HG02642 (cell line): Measurements from ENCODE around the gene RPTOR.
"Not testable (repeated sequence)": the region's sequence is repeated elsewhere in the genome, so short reads cannot be mapped to it uniquely, and the experiment has no call there.

Experiments used
- ATAC-seq: cut with Tn5 transposase; IDR thresholded peaks from one replicate; pipeline ENCODE4 v1.9.1; 2021; ENCODE audit warnings: mild to moderate bottlenecking; ENCODE audit not compliant: unreplicated experiment, poor library complexity

The RPTOR gene

DNA sequence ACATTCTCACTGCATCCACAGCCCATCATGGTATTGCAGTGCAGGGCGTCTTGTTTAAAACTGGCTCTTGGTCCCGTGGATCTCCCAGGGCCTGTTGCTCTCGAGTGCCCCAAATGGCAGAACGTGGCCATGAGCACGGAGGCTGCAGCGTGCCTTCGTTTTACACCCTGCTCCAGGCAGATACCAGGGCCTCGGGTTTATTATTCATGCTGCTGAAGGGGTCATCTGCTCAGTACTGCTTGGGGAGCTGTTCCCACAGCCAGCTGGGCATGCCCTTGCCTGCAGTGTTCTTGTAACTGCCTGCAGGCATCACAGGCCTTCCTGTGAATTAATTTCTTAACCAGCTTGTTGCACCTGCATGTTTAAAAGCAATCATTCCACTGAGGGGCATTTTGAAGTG lies 317.3 kb downstream of the RPTOR start:
- ATAC-seq, result no peak

DNA sequence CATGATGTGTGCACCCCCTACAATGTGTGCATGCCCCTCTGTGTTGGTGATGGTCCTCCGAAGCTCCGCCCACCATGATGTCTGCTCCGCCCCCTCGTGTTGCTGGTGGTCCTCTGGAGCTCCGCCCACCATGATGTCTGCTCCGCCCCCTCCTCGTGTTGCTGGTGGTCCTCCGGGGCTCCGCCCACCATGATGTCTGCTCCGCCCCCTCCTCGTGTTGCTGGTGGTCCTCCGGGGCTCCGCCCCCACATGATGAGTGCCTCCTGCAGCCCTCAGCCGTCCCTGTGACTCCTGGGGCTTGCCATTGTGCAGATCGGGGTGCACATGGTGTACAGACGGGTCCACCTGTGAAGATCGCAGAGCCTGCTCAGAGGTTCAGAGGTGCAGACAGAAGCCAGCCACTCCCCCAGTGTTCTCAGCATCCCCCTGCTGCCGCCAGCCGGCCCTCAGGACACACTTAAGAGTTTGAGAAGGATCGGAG lies 317.9 kb downstream of the RPTOR start:
- no peak for ATAC-seq

DNA sequence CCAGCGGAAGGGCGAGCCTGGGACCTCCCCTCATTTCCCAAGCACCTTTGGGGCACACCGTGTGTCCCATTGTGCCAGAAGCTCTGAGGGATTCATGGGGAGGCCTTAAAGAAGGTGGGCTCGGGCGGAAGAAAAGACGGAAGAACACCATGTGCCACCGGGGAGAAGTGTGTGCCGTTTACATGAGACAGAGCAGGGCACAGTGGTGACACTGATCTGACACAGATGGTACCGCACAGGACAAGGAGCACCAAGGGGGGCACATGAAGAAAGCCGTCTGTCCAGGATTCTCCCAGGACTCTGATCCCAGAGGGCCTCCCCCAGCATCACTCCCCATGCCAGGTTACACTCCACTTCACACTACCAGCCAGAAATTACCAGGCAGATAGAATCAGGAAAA lies 318.3 kb downstream of the RPTOR start:
- ATAC-seq, result no peak

DNA sequence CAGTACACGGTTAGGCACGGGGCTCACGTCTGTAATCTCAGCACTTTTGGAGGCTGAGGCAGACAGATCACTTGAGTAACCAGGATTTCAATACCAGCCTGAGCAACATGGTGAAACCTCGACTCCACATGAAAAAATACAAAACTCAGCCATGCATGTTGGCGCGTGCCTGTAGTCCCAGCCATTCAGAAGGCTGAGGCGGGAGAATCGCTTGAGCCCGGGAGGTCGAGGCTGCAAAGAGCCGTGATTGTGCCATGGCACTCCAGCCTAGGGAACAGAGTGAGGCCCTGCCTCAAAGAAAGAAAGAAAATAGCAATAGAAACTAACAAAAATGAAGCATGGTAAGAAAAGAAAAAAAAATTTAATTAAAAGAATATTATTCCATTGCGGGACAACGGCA lies 319.0 kb downstream of the RPTOR start:
- ATAC-seq, result no peak

DNA sequence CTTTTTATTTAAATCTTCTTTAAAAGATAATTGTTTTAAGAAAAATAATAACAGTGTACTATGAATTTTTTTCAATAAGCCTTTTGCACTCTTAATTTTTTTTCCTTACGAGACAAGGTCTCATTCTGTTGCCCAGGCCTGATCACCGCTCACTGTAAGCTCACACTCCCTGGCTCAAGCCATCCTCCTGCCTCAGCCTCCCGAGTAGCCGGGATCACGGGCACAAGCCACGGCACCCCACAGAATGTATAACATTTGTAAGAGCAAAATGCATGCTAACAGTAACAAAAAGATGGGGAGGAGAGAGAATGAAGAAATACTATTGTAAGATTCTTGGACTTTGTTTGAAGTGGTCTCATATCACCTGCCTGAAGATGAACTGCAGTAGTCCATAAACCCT lies 320.1 kb downstream of the RPTOR start:
- no peak for ATAC-seq

DNA sequence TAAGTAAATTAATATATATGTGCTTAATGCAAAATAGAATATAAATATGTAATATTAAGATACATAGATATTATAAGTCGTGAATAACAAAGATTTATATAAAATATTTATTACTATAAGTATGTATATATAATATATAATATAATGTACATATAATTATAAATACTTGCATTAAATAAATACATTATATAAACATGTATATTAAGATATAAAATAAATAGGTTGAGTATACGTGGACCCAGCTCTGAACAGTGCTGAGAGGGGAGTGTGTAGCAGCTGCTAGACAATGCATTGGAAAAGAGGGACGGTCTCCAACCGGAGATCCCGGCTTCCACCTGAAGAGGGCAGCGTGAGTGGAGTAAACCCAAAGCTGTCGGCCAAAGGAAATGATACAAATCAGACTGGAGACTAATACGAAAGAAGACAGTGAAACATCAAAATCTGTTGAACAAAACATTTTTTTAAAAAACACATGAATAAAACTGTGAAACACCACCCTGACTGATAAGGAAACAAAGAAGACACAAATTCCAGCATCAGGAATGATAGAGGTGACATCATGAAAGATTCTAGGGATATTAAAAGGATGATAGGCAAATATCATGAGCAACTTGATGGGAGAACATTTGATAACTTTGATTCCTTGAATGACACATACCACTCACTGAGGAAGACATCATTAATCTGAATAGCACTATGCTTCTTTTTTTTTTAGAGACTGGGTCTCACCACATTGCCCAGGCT lies 321.6 kb downstream of the RPTOR start:
- no peak for ATAC-seq

DNA sequence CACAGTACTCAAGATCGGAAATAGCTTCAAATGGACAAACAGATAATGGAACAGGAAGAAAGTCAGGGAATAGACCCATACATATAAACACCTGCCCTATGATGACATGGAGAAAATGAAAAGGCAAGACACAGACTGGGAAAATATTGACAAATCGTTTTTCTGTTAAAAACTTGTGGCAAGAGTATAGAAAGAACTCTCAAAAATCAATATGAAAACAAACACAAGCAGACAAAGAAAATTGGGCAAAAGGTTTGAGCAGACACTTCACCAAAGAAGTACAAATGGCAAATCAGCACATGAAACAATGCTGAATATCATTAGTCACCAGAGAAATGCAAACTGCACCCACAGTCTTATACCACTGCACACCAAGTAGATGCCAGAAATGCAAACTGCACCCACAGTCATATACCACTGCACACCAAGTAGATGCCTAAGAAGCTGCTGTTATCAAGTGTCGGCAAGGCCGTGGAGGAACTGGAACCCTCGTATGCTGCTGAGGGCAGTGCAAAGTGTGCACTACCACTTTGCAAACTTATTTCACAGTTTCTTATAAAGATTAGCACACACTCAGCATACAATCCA lies 323.5 kb downstream of the RPTOR start:
- no peak for ATAC-seq

DNA sequence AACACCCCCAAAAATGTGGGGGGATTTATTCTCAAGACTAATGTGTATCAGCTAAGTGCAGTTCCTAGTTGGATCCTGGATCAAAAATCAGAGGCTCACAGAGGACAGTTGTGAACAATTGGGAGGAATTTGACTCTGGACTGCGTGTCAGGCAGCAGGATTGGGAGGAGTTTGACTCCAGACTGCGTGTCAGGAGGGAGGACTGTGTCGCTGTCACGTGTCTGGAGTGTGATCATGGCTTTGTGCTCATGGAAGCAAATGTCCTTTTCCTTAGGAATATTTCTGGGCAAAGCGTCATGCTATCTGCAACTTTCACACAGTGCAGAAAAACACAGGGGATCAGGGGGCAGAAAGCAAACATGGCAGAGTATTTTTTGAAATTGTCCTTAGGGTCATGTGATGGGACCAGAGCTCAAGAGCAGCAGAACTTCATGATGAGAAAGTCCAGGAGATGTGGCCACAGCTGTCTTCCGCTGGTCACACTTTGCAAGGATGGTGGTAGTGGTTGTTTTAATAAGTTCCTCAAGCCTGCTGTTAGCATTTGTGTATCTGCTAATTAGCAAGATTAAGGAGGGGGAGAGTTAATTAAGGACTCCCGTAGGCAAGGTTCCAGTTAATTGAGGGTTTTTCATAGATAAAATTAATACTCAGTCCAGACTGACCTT lies 325.0 kb downstream of the RPTOR start:
- ATAC-seq, result no peak

DNA sequence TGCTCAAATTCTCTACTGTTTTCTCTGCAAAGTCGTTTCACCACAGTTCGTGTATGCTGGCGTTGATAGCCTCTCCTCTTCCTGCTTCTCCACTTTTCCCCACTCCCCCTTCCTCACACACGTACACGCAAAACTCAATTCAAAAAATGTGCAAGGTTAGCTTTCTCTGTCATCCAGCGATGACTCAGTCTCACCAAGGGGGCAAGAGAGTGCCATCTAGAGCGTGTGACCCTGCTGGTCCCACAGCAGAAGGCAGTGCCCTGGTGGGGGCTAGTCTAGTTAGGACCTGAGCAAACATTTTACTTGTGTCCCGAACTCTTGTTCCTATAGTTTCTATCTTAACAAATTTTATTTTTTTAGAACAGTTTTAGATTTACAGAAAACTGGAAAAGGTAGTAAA lies 325.8 kb downstream of the RPTOR start:
- no peak for ATAC-seq

DNA sequence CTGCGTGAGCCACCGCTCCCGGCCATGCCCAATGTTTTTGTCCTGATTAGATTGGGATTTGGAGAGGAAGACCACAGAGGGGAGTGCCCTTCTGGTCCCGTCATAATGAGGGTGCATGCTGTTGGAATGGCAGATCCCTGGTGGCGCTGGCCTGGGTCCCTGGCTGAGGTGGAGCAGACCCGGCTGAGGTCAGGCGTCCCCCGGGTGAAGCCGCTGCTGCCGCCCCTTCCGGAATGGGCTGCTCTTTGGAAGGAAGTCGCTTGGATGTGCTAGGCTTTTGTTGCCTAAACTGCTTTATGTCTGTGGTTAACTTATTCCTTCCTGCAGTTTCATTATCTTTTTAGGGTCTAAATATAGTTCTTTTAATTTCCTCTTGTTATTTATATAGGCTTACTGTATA lies 326.7 kb downstream of the RPTOR start:
- ATAC-seq, result no peak

DNA sequence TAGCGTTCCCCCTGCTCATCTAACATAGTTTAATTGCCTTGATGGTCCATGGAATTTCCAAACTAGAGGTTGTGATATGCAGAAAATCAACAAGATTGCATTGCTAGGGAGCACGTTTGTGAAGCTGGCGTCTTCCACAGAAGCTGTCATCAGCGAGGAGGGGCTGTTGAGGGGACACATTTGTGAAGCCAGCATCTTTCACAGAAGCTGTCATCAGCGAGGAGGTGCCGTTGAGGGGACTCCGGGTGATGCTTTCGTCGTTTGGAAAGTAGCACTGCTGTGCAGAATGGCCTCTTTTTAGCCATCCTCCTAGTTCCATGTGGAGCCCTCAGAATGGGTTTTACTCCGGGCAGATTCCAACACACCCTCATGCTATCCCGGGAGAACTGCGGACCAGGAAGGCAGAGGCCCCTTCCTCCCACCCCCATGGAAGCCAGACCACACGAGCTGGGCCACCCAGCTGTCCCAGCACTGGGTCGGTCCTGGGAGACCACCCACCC lies 327.4 kb downstream of the RPTOR start:
- ATAC-seq, result no peak

DNA sequence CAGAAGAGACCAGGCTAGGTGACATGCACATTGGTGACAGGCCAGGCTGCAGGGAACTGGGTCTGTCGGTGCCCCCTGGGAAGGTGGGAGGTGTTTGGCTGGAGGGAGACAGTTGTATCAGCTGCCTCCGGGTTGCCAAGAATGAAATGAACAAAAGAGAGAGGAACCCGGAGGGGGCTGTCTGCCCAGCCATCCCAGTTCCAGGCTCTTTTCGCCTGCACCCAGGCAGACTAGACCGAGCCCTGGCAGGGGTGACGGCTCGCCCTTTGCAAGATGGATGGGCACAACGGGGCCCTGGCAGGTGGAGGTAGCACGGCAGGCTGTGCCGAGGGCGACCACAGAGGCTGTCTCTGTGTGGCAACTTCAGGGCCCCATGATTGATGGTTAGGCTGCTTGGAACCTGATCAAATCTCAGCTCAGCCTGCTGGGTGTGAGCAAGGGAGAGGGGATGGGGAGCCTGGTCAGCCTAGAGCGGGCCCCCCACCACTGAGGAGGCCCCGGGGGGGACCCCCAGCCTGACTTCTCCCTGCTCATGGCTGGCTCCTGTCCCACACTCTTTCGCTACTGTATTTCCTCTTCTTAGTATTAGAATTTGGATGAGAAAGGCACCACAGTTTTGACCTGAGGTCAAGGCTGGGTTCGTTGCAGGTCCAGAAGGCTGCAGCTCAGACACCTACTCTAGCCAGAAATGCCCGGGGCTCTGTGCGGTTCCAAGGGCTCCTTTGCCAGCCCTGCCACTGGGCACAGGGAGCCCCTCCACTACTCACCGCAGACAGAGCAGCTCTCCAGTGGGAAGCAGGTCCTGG lies 328.1 kb downstream of the RPTOR start:
- ATAC-seq, result no peak

DNA sequence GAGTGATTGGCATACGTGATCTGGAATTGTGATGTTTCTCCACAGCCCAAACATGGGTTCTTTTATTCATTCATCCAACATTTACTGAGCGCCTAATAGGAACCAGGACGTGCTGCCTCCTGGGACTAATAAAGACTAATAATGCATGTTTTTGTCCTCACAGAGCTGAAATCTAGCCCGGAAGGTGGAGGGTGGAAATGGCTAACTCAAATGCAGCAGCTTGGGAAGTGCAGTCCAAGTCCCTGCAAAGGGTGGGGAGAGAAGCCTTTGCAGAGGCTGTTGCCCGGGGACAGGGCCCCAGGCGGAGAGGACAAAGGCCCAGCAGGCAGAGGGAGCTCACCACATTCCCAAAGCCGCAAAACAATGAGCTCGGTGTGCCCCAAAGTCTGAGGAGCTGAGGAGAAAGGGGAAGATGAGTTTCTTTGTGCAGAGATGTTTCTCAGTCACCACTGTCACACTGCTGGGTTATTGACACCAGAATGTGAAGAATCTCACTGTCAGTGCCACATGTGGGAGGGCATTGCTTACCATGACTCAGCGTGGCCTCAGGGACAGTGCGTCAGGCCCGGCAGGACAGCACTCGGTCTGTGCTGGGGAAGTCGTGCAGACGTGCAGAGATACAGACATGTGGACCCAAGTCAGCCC lies 328.8 kb downstream of the RPTOR start:
- no peak for ATAC-seq

DNA sequence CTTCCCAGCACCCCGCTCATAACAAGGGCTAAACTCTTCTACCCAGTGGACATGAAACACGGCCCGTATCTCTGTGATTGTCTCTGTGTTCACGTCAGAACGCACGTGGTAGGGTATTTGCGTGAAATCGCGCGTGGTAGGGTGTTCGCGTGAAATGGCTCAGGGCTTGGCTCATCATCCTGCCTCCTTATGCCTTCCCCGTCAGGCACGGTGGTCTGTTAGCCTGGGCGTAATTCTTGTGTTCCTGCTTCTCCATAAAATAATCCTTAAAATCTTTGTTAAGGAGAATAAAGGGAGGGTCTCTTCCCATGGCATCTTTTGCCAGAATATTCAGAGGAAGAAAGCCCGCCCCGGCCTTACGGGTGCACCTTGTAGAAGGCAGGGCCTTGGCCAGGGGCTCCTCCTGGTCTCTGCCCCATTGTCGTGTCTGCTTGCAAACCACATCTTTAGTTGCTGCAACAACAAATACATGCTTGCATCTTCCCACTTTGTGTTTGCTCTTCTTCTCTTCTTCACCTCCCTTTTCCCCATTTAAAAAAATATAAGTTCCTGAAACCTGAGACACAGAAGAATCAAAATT lies 330.3 kb downstream of the RPTOR start:
- ATAC-seq, result no peak

DNA sequence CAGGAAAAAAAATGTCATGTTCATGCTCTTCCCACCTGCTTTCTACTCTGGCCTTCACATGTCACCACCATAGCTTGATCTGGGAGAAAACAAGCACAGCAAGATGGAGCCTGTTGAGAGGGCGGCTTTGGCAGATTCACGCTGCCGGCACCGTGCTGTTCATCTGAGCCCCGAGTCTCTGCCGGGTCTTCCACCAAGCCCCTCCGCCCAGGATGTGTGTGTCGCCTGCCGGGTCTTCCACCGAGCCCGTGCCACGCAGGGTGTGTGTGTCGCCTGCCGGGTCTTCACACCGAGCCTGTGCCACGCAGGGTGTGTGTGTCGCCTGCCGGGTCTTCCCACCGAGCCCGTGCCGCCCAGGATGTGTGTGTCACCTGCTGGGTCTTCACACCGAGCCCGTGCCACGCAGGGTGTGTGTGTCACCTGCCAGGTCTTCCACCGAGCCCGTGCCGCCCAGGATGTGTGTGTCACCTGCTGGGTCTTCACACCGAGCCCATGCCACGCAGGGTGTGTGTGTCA lies 330.9 kb downstream of the RPTOR start:
- ATAC-seq, result not testable (repeated sequence)

DNA sequence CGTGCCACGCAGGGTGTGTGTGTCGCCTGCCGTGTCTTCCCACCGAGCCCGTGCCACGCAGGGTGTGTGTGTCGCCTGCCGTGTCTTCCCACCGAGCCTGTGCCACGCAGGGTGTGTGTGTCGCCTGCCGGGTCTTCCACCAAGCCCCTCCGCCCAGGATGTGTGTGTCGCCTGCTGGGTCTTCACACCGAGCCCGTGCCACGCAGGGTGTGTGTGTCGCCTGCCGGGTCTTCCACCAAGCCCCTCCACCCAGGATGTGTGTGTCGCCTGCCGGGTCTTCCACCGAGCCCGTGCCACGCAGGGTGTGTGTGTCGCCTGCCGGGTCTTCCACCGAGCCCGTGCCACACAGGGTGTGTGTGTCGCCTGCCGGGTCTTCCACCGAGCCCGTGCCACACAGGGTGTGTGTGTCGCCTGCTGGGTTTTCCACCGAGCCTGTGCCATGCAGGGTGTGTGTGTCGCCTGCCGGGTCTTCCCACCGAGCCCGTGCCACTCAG lies 331.9 kb downstream of the RPTOR start:
- ATAC-seq, result not testable (repeated sequence)

DNA sequence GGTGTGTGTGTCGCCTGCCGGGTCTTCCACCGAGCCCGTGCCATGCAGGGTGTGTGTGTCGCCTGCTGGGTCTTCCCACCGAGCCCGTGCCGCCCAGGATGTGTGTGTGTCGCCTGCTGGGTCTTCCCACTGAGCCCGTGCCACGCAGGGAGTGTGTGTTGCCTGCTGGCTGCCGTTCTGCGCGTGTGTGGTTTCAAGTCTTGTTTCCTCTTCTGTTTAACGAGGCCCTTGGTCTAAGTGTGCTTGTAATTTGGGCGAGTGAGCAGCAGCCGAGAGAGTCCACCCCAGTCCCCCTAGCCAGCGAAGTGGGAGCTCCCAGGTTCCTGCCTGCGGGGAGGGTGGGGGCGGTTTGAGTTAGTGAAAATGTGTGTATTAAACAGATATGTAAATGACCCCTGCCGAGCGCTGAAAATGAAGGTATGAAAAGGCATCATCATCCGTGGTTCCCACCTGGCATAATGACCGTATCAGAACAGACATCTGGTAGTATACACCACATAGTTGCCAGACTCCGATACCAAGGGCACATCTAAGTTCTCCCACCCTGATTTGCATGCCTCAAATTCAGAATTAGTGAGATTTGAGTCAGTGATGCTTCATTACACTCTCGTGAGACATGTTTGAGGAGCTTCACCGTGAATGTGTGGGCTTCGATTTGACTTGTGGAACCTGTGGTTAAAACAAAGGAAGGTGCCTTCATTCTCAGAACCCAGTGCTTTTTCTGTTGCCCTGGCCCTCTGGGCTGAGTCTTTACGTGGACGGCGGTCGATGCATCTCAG lies 332.5 kb downstream of the RPTOR start:
- peak; percentile 85 for ATAC-seq

DNA sequence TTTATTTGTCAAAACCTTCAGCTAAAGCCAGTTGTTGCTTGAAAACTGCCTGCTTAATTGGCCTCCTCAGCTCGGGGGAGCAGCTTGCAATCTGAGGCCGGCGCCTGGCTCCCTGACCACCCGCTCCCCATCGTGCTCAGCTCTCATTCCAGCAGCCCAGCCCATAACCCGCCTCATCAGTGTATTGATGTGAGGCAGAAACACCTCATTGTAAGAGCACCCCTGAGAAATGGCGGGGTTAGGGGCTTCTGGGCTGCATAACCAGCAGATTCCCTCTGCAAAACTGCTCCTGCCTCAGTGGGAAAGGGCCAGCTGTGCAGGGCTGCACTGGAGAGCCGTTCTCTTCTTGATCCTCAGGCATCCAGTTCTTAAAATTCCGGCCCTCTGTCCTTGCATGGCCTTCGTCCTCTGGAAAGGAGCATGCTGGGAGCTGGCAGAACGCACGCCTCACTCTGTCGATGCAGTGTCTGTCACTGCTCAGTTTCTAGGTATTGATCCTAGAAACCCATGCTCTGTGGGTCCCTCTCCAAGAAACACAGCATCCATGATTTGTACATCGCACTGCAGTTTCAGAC lies 333.2 kb downstream of the RPTOR start:
- no peak for ATAC-seq
